AG10803 (cell line): ENCODE data around the gene ATF7.

Source experiments
- DNase-seq: peaks from one replicate; pipeline ENCODE4 v3.0.0; 2010; ENCODE audit warnings: low read depth
- H3K4me3 ChIP-seq: 2 replicates; pipeline ENCODE4 v1.5.1; 2011; ENCODE audit warnings: mild to moderate bottlenecking, low read length, control low read depth
- TF ChIP-seq, protein P1 (sequence below): conservative IDR thresholded peaks from 2 replicates; pipeline ENCODE4 v1.5.1; 2011; ENCODE audit warnings: mild to moderate bottlenecking, low read length, control low read depth, inconsistent platforms

ATF7 gene

DNA sequence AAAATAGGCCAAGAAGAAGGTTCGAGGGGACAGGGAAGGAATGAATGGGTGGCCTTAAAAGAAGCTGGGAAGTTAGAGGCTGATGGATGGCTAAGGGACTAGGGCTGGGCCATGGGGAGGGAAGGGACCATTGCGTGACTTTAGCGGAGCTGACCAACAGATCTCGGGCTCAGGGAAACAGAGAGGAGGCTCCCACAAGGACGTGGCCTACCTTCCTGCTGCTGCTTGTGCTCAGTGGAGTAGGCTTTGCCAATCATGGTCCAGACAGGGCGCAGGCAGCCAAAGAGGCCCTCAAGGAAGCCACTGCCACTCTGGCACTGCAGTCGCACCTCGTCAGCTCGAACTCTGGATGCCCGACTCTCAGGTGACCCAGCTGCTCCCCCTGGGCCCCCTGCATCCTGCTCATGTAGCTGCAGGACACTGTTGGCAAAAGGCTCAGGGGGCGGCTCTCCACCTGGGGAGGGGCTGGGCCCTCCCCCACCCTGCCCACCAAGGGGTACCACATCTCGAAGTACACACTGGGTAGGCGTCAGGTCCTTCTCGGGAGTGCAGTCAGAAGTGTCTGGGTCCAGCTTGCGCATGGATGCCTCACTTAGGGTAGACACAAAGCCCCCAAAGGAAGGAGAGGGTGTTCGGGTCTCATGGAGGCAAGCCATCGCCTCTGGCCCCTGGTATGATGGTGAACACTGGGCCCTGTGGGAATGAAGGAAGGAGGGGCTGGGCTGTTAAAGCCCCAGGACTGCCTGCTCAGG is 139.3 kb downstream of the ATF7 start:
- no peak for DNase-seq
- no peak overlapping the region for H3K4me3 ChIP-seq
- TF ChIP-seq, protein P1, sequence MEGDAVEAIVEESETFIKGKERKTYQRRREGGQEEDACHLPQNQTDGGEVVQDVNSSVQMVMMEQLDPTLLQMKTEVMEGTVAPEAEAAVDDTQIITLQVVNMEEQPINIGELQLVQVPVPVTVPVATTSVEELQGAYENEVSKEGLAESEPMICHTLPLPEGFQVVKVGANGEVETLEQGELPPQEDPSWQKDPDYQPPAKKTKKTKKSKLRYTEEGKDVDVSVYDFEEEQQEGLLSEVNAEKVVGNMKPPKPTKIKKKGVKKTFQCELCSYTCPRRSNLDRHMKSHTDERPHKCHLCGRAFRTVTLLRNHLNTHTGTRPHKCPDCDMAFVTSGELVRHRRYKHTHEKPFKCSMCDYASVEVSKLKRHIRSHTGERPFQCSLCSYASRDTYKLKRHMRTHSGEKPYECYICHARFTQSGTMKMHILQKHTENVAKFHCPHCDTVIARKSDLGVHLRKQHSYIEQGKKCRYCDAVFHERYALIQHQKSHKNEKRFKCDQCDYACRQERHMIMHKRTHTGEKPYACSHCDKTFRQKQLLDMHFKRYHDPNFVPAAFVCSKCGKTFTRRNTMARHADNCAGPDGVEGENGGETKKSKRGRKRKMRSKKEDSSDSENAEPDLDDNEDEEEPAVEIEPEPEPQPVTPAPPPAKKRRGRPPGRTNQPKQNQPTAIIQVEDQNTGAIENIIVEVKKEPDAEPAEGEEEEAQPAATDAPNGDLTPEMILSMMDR = no peak

DNA sequence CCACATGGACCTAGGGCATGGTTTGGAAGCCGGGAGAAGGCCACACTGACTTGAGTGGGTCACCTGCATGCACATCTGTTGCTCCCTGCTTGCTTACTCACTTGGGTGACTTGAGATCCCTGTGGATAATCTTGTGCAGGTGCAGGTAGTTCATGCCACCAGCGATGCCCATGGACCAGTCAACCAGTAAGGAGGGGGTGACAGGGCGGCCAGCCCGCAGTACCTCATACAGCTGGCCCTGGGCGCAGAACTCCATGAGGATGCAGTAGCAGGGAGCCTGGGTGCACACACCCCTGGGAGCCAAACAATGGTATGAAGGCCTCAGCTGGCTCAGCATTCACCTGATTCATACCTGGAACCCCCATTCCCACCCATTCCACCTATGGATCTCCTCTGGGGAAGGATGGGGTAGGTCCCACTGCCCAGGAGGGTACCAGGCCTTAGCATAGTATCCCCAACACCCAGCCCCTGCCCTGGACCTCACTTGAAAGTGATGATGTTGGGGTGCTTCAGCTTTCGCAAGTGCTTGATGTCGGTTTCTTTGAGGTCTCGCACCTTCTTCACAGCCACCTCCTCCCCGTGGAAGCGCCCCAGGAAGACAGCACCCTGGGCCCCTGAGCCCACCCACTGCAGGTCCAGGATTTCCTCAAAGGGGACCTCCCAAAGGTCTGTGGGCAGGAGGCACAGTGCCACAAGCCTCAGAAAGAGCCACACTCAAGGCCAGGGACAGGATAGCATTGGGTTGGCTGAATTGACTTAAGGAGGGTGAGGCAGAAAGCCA is 140.0 kb downstream of the ATF7 start:
- TF ChIP-seq, protein P1 = no peak

DNA sequence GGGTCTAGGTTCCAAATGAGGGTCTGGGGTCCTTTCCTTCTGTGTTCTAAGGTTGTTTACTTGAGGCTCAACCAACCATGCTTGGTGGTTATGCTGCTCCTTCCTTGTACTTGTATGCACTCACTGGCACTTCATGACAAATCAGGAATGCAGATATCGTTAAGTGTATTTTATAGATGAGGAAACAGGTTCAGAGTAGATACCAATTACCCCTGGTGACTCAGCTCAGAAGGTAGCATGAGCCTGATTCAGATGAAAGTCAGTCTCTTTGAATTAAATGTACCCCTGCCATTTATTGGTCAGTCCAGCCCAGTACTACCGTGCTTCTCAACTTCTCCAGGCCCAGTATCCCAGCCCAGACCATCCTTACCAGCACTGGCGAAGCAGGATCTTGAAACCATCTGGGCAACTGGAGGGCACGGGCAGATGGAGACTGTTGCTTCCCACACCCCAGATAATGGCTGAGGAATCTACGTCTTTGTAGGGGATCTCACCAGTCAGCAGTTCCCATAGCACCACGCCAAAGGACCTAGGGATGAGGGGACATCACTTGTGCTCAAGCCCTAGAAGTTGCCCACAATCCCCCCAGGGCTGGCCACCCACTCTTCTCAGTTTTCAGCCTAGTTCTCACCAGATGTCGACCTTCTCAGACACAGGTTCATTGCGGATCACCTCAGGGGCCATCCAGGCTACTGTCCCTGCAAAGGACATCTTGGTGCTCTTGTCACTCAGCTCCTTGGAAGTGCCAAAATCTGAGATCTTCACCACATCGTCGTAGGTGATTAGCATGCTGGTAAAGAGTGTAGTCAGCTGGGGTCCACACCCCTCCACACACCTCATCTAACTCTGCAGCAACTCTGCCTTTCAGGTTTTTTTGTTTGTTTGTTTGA is 141.3 kb downstream of the ATF7 start:
- TF ChIP-seq, protein P1 = no peak
- H3K4me3 ChIP-seq = no peak overlapping the region
- no peak for DNase-seq

More for the DNA sequence above, 140.0 kb downstream of the ATF7 start:
- H3K4me3 ChIP-seq = no peak overlapping the region
- no peak for DNase-seq

DNA sequence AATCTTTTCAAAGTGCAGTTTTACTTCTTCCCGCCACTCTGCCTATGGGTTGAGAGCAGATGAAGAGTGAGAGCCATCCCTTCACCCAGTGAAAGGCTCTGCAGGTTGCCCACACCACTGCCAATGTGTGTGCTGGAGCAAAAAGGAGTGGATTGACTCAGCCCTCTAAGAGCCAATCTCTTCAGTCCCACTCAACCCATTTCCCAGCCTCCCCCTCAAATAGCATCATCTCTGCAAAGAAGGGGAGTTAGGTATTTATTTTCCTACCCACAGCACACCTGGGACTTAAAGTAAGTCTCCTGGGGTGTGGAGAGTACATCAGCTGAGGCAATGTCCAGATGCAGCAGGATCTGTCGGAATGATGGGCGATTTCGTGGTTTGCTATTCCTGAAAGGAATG is 142.2 kb downstream of the ATF7 start:
- TF ChIP-seq, protein P1 = no peak
- DNase-seq = no peak
- H3K4me3 ChIP-seq = no peak overlapping the region

DNA sequence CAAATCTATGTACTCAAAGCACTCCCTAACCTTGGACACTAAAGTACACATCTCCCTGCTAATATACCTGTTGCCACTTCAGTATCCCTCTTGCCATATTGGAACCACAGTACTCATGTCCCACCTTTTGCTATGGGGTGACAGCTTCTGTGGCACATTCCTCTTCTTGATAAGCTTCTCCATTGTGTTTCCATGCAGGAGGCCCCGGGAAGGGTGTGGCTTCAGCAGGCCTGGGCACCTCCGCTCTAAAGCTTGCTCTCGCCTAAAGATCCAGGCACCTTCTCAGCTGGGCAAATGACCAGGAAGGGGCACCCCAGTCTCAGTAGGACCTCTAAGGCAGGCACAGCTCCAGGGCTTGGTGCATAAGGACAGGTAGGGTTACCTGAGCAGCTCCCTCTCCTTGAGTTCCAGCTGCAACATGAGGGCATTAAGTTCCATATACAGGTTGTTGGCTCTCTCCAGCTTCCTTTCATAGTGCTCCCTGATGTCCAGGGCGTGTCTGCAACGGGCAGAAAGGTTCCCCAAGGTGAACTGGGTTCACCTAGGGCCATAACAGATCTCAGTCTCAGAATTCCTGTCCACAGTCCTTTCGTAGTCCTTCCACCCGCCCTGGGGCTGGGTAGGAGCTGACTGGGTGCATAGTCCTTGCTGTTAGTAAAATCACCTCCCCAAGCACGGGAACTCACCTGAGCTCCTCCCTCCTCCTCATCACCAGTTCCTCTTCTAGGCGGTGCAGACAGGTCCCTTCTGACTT is 142.8 kb downstream of the ATF7 start:
- DNase-seq = no peak
- TF ChIP-seq, protein P1 = no peak
- H3K4me3 ChIP-seq = no peak overlapping the region

DNA sequence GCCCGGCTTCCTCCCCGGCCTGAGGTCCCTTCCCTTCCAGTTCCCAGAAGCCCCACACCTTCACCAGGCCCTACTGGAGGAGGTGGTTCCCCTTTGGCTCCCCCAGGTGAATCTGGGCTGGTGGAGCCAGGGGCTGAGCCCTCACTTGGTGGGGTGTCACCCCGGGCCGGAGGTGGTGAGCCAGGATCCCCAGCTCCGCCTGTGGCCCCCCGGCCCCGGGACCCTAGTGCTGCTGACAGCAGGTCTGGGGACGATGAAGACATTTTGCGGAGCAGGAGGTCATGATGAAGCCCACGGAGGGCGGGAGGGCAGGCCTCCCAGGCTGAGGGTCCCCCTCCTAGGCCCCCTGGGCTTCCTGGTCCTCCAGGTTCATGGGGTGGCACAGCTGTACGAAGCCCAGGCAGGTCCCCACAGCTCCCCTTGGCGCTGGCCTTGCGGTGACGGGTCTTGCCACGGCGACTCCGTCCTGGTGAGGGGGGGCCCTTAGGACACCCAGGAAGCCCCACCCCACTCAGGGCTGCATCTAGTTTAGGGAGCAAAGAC is 143.5 kb downstream of the ATF7 start:
- DNase-seq = no peak
- TF ChIP-seq, protein P1 = no peak
- H3K4me3 ChIP-seq = no peak overlapping the region
